ES-I3 (cell line): ENCODE data around the gene TIGAR.

Experiments used
- H3K36me3 ChIP-seq: 2 replicates; pipeline ENCODE4 v1.6.1; 2013; ENCODE audit warnings: mild to moderate bottlenecking, low read length, control low read depth, moderate library complexity; ENCODE audit not compliant: insufficient read depth
- H3K4me1 ChIP-seq: 2 replicates; pipeline ENCODE4 v1.6.1; 2013; ENCODE audit warnings: mild to moderate bottlenecking, control low read depth, low read length; ENCODE audit not compliant: insufficient read depth
- H3K9ac ChIP-seq: 2 replicates; pipeline ENCODE4 v1.6.1; 2013; ENCODE audit warnings: low read depth, mild to moderate bottlenecking, low read length, moderate library complexity
- H3K9me3 ChIP-seq: 2 replicates; pipeline ENCODE4 v1.6.1; 2013; ENCODE audit warnings: mild to moderate bottlenecking, low read length, moderate library complexity; ENCODE audit not compliant: control insufficient read depth, insufficient read depth

Gene TIGAR

DNA sequence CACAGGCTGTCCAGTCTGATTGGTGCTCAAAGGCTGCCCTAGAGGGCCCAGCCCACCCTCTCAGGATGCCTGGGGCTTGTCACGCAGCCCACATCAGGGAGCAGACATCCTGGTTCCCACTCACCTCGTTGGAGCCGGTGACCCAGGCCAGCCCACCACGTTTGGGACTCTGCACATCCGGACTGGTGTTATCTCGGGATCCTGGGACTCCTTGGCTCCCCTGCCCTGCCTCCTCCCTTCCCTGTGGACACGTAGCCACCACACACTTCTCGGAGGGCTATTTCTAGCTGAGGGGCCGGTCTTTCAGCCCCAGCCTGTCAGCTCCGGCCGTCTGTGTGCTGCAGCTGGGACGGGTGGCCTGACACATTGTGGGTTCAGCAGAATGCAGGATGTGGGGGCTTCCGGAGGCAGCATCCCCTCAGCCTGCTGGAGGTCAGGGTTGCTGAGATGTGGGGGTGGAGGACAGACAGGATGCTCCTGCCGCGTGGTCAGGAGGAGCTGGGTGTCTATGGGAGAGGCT lies 71.3 kb downstream of the TIGAR start:
- no peaks in the 10 kb centered on the region for H3K4me1 ChIP-seq
- no peaks in the 10 kb centered on the region for H3K9me3 ChIP-seq
- H3K36me3 ChIP-seq = no peaks in the 10 kb centered on the region
- no peak overlapping the region for H3K9ac ChIP-seq

DNA sequence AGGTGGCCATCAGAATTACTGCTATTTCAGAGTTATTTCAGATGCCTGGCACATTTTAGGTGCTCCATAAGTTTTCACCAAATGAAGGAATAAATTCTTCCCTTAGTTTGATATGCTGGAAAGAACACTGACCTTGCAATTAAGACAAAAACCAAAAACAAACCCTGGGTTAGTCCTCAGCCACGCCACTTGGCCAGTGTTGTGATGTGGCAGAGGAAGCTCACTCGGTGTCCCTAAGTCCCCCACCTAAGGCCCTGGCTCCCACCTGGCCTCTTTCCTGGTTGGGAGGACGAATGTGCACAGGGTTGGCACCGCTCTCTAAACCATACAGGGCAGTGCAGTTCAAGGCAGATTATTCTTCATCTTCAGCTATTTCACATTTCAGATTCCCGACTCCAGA lies 72.2 kb downstream of the TIGAR start:
- no peaks in the 10 kb centered on the region for H3K36me3 ChIP-seq

DNA sequence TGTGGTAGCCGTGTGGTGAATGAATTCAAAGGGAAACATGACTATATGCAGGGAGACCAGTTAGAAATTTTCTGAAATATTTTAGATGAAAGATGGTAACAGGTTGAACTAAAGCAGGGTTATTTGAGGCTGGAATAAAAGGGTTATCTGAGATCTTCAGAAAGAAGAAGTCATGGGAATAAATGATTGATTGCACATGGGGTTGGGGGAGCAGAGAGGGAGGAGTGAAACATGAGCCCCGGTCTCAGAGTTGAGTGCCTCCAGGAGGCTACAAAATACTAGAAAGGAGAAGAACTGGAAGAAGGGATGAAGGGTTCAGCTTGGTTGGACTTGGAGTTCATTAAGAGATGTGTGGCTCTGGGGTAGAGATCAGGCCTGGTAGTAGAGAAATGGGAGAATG lies 74.8 kb downstream of the TIGAR start:
- H3K4me1 ChIP-seq = no peaks in the 10 kb centered on the region
- no peaks in the 10 kb centered on the region for H3K9me3 ChIP-seq
- H3K36me3 ChIP-seq = no peaks in the 10 kb centered on the region
- no peak overlapping the region for H3K9ac ChIP-seq

More for the DNA sequence above, 72.2 kb downstream of the TIGAR start:
- Histone ChIP-seq H3K4me1 (no peaks in the 10 kb centered on the region), H3K9me3 (no peaks in the 10 kb centered on the region), H3K9ac (no peak overlapping the region)

DNA sequence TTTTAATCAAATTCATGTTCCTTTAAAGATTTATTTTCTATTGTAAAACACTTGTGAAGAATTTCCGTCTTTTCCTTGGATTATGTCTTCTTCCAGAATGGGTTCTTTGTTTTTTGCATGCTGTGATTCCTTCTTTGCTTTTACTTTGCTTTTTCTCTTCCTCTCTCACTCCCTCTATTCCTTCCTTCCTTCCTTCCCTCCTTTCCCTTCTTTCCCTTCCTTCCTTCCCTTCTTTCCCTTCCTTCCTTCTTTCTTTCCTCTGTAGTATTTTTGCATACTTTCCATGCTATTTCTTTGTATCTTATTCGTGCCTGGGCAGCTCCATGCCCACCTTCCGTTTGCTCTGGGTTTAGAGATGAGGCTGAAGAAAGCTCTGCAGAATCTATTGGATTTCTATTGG lies 80.1 kb downstream of the TIGAR start:
- Histone ChIP-seq H3K9ac (no peak overlapping the region), H3K9me3 (0 out of 2 replicates have a peak, but pooled peaks cover 3% of the 10 kb centered on the region), H3K4me1 (no peaks in the 10 kb centered on the region), H3K36me3 (no peaks in the 10 kb centered on the region)

DNA sequence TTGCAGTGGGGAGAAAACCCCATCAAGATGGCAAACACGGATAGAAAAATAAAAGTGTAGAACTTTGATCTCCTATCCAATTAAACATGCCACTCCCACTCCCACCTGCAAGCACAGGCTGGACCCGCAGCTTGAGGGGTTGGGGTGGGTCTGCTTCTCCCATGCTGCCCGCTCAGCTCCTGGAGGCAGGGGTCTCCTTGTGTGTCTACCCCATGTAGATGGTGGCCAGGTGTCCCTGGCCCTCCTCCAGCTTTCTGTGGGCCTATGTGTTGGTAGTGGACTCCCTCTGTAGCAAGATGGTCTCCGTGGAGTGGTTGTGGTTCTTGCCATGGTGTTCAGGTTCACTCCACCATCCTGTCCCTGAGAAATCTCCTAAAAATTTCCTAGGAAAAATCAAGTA lies 82.0 kb downstream of the TIGAR start:
- H3K36me3 ChIP-seq = no peaks in the 10 kb centered on the region
- no peak overlapping the region for H3K9ac ChIP-seq
- H3K4me1 ChIP-seq = no peaks in the 10 kb centered on the region
- H3K9me3 ChIP-seq = 0 out of 2 replicates have a peak, but pooled peaks cover 3% of the 10 kb centered on the region
